ENCODE data around the gene MYO1B.

The MYO1B gene

GRCh38 chr2:191245046-191245868, at the start of gene MYO1B:
TSS of gene MYO1B (plus strand) at chr2:191245404. CDS start at chr2:191276896, 31,492 bp downstream.
- peak; percentile 88 for DNase-seq

GRCh38 chr2:191197096-191197495, 48.1 kb upstream of the MYO1B start:
- no peak for DNase-seq

GRCh38 chr2:191198271-191198670, 46.9 kb upstream of the MYO1B start:
- DNase-seq: no peak

- DNase-seq: no peak
Measured at GRCh38 chr2:191199929-191200512, 45.2 kb upstream of the MYO1B start.

GRCh38 chr2:191200910-191201309, 44.3 kb upstream of the MYO1B start:
- no peak for DNase-seq

- no peak for DNase-seq
Measured at GRCh38 chr2:191202209-191202721, 42.9 kb upstream of the MYO1B start.

GRCh38 chr2:191202881-191203397, 42.3 kb upstream of the MYO1B start:
- peak; percentile 46 for DNase-seq

GRCh38 chr2:191204433-191204832, 40.8 kb upstream of the MYO1B start:
- DNase-seq: no peak

- DNase-seq: no peak
Measured at GRCh38 chr2:191206613-191207471, 38.4 kb upstream of the MYO1B start.

- no peak for DNase-seq
Measured at GRCh38 chr2:191209340-191209739, 35.9 kb upstream of the MYO1B start.

- no peak for DNase-seq
Measured at GRCh38 chr2:191212119-191212518, 33.1 kb upstream of the MYO1B start.

- DNase-seq: no peak
Measured at GRCh38 chr2:191213333-191213732, 31.9 kb upstream of the MYO1B start.

- DNase-seq: no peak
Measured at GRCh38 chr2:191215230-191215629, 30.0 kb upstream of the MYO1B start.

- DNase-seq: no peak
Measured at GRCh38 chr2:191215666-191216065, 29.5 kb upstream of the MYO1B start.

- no peak for DNase-seq
Measured at GRCh38 chr2:191217580-191217979, 27.6 kb upstream of the MYO1B start.

- DNase-seq: peak; percentile 67
Measured at GRCh38 chr2:191218292-191218898, 26.8 kb upstream of the MYO1B start.

- DNase-seq: no peak
Measured at GRCh38 chr2:191220671-191221070, 24.5 kb upstream of the MYO1B start.

GRCh38 chr2:191221666-191222065, 23.5 kb upstream of the MYO1B start:
- no peak for DNase-seq

GRCh38 chr2:191222507-191222906, 22.7 kb upstream of the MYO1B start:
- peak; percentile 59 for DNase-seq

GRCh38 chr2:191222952-191223351, 22.3 kb upstream of the MYO1B start:
- no peak for DNase-seq

GRCh38 chr2:191225126-191225525, 20.1 kb upstream of the MYO1B start:
- no peak for DNase-seq

- no peak for DNase-seq
Measured at GRCh38 chr2:191225690-191226089, 19.5 kb upstream of the MYO1B start.

GRCh38 chr2:191226196-191226595, 19.0 kb upstream of the MYO1B start:
- no peak for DNase-seq
